HT1080 (cell line): ENCODE measurements around the gene PTPRN2. TPM values are rescaled to one million over a fixed set of nuclear protein-coding genes. Genes with fewer than 3 reads are reported as not detected.

Experiments
- DNase-seq: peaks from one replicate; pipeline ENCODE4 v3.0.0-alpha.2; 2015; ENCODE audit warnings: low read depth
- total RNA-seq: library from RNA; depleted of rRNA; stranded (reverse); fragments of >200 nt; shearing (Covaris generic); gene quantifications from 2 replicates; pipeline ENCODE4 v1.2.3, GENCODE V29; 2014

PTPRN2 gene
- total RNA-seq, 1 experiment from 2014 or later, result 0.31 TPM

DNA sequence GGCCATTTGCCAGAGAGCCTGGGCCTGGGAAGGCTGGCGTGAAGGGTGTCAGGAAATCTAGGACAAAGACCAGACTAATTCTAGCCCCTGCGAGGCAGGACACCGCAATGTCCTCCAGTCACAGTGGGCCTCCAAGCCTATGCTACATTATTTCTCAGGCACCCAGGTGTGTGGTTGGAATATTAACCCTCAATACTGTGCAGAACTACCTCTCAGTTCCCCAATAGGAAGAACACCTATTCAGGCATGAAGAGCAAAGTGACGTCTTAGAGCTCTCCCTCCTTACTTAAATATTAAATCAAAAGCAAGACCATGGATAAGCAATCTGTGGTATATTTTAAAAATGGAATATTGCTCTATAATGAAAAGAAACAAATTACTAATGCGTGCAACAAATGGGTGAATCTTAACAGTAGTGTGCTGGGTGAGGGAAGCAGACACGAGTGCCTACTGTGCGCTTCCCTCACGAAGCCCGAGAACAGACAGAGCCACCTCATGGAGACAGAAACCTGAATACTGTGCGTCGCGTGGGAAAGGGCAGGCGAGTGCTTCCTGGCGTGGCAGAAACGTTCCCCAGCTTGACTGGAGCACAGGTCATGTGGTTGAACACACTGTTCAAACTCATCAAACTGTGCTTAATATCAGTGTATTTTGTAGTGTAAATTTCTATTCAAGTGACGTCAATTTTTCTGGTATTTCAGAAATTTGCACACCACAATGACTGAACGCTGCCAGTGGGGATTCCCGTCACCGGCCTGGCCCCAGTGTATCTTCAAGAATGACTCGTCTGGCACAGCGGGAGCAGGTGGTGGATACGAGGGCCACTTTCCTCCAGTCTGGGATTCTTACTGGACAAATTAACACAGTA, 15.5 kb upstream of the PTPRN2 start:
- no peak for DNase-seq

DNA sequence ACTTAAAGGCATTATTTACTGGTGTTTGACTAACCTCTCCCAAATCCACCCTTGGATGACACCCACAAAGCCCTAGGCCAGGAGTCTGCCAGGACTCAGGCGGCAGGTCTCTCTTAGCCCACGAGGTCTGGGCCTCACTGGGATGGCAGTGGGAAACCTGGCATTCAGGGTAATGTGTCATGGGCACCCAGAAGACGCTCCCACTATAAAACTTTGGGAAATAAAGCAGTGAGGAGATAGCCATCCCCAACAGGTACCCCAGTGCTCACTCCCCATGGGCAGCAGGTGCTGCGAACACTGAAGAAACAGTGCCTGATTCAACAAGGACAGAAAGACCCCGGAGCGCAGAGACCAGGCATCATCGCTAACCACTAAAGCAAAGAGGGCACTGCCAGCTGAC, 14.4 kb upstream of the PTPRN2 start:
- DNase-seq, result no peak

DNA sequence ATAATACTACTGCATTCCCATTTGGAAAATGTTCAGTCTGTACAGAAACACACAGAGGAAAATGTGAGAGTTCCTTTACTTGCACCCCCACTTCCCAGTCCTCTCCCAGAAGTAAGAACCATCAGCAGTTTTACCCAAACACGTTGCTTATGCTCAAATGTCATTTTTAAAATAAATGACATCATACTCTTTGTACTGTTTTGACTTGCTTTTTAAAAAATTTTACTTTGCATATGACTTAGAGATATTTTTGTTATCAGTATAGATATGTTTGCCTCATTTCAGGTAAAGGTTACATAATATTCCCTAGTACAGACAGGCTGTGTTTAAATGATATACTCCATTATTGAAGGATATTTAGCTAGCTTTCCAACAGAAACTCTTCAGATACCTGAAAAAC, 13.5 kb upstream of the PTPRN2 start:
- DNase-seq, result no peak

DNA sequence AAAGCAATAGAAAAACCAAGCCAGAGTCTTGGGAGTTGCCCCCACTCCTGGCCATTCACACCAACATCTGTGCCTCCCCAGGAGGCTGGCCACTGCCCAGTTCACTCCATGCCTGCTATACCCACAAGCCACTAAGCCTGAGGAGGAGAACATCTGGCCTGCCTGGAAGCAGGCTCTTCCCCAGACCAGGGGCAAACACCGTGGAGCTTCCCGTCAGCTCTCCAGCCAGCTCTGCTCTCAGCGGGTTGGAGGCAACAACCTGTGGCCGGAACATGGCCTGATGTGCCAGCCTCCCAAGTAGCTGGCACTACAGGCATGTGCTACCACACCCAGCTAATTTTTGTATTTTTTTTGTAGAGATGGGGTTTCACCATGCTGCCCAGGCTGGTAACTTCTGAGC, 9.1 kb upstream of the PTPRN2 start:
- DNase-seq, result no peak

DNA sequence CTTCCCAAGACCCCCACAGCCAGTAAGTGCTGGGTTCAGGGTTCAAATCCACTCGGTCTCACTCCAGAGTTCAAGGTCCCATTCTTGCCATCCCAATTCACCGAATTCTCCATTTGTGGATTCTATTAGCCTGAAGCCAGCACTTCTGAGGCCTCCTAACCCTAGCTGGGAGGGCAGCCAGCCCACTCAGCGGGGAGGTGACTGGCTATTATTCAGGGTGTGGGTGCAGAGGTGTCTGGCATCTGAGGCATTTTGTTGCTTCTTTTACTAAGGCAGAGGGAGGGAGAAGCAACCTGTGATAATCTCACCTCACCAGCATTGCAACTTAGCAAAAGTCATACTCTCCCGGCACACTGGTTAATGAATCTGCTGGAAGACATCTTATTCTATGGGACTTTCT, 8.7 kb upstream of the PTPRN2 start:
- no peak for DNase-seq

DNA sequence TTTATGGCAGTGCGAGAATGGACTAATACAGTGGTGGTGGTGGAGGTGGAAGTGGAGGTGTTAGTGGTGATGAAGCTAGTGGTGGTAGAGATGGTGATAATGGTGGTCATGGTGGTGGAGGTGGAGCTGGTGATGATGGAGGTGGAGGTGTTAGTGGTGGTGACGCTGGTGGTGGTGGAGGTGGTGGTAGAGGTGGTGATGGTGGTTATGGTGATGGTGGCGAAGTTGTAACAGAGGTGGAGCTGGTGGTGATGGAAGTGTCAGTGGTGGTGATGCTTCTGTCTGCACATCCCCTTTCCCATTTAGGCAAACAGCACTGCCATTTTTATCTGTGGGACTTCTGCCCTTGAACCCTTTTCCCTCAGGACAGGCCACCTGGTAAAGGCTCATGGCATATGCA, 7.4 kb upstream of the PTPRN2 start:
- peak; percentile 51 for DNase-seq

DNA sequence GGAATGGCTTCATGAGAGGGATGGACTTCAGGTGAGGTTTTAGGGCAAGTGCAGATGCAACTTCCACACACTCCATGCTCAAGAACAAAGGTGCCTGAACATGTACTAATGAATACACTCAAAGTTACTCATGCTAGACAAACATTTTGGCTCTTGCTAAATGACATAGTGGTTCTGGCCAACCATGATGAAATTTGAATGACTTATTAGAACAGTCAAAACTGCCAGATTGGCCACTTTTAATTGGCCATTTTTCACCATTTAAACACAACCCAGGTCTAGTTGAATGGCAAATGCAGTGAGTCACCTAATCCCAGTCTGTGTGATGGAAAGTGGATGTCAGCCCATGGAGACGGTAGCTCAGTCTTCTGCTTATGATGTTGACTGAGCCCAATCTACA, 4.9 kb upstream of the PTPRN2 start:
- DNase-seq, result no peak

DNA sequence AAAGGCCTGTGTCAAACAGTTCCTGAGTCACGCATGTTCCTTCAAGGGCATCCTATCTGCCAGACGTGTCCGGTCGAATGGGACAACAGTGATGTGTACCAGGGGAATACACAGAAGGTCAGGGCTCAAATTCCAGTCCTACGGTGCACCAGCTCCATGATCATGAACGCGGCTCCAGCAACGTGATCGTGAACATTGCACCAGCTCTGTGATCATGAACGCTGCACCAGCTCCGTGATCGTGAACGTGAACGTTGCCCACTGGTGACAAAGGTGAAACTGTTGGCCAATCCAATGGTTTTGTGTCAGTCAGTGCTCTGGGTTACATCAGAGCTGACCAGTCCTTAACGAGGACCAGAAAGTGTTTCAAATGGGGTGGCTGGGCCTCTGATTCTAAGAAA, 4.3 kb upstream of the PTPRN2 start:
- no peak for DNase-seq

DNA sequence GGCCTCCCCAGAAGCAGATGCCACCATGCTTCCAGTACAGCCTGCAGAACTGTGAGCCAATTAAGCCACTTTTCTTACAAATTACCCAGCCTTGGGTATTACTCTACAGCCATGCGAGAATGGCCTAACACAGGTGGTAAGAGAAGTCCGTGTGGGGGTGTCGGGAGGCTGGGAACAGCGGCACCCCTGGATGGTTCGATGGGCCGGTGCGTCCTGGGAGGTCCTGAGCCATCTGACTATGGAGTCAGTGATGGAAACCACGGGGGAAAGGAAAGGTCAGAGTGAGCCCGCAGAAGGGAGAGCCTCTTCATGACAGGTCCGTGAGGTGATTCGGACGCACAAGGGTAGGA, 2.5 kb upstream of the PTPRN2 start:
- DNase-seq, result no peak

DNA sequence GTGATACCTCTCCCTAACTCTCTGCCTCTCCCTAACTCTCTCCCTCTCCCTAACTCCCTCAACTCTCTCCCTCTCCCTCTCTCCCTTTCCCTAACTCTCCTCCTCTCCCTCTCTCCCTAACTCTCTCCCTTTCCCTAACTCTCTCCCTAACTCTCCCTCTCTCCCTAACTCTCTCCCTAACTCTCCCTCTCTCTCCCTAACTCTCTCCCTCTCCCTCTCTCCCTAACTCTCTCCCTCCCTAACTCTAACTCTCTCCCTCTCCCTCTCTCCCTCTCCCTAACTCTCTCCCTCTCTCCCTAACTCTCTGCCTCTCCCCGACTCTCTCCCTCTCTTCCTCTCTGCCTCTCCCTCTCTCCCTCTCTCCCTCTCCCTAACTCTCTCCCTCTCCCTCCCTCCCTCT, 2.0 kb upstream of the PTPRN2 start:
- DNase-seq, result no peak

DNA sequence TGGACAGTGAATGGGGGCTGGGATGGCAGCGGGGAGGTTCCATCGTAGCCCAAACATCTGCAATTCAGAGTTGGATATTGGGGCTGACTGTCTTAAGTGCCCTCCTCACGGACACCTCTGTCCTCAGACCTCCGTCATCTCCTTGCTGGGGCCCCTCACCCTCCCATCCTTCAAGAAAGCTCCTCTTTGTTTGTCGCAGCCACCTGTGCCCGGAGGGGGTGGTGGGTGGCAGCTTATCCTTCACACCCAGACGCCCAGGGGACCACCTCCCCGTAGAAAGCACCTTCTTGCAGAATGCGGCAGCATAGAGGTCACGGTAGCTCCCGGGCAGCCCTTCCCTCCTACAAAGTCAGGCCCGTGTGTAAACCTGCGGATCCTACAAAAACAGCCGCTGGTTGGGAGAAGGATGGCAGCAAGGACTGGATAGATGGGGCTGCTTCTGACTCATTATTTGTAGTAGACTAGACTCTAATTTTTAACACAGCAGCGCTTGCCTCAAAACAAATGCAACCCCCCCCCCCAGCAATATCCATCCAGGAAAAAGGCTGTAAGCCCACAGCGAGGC, 1.3 kb upstream of the PTPRN2 start:
- no peak for DNase-seq

DNA sequence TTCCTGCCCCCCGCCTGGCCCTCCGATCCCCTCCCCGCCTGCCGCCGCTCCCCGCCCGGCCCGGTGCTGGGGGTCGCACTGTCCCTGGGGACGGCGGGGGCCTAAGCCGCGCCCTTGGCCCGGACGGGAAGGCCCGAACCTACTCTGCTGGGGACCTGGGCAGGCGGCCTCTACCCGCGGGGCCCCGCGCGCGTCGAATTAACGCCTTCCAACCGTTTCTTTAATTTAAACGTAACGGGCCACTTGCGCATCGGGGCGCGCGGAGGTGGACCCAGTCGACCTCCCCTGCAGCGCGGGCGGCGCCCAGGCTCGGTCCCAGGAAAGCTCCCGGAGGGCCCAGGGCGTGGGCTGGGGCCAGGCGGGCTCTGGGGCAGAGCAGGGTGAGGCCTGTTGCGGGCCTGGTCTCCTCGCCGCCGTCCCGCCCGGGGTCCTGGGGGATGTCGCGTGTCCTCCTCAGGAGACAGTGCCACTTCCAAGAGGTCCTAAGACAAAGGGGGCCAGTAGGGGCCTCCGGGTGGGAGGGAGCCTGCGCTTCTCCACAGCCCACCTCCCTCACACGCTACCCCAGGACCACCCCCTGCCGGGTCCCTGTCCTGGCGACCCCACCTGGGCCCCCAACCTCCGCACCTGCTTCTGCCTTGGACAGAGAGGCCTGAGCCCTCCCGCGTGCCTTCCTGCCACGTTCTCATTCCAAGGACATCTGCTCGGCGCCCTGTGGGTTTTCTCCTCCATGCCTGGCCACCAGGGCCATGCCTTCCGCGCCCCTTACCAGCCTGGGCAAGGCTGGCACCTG, 658 bp upstream of the PTPRN2 start:
- no peak for DNase-seq

DNA sequence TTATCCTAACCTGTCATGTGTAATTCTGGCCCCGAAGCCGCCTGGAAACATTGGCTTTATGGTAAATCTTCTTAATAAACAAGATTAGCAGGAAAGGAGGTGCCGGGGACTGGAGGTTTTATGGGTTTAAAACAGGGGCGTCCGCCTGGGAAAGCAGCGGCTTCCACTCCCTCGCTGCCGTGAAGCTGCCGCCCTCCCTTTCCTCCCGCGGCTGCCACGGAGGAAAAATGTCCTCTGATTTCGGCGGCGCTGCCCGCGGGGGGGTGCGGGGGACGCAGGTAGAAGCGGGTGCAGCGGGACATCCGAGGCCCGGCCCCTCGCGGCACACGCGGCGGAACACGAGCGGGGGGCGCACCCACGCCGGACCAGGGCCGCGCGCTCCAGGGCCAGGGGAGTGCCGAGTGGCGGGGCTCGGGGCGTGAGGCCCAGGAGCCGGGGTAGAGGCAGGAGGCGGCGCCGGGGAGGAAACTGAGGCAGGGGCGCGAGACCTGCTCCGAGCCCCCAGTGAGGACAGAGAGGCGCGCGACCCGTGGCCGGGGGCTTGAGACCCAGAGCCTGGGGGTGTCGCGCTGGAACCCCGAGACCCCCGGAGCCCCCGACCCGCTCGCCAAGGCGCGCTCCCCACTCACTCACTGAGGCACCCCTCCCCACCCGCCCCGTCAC, 993 bp downstream of the PTPRN2 start:
- DNase-seq, result no peak

DNA sequence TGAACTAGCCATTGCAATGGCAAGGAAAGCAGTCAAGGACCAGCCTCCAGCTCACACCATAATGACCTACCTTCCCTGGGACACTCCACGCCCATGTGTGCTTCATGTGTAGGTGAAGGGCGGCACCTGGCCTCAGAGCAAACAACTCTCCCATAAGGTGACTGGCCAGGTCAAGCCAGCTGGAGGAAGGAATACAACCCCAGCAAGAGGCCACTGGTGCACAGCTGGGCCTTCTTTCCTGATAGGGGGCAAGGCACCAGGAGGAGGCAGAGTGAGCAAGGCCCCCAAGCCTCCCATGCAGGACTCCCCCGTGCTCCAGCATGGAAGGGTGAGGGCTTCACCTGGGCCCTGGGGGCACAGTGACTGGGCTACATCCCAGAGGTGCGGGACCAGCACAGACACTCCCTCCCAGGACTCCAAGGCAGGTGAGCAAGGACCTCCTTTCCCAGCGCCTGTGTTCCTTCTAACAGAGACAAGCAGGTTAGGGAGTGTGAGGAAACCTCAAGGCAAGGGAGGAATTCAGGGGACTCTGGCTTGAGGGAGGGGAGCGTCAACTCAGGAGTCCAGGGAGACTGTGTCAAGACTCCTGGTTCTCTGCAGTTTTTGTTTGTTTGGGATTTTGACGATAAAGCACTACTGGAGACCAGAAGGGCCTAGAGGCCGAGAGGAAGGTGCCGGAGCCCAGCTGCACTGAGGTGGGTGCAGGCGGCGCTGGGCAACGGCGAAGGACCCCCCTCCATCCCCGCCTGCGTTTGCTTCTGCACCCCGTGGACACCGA, 1.7 kb downstream of the PTPRN2 start:
- no peak for DNase-seq

DNA sequence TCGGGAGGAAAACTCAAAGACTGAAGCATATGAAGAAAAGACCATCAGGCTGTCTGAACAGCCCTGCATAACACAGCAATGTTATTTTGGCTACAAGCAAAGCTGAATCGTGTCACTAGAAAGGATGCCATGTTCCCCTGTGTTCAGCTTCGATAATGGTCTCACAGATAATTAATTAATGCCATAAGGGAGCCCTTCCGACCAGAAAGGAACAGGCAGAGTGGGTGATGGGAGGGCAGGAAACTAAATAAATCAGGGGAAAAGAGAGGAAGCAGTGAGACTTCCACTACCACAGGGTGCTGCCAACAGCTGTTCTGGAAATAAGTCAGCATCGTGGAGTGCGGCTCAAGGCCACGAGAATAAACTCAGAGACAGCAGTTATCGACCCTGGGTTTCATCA, 3.2 kb downstream of the PTPRN2 start:
- no peak for DNase-seq

DNA sequence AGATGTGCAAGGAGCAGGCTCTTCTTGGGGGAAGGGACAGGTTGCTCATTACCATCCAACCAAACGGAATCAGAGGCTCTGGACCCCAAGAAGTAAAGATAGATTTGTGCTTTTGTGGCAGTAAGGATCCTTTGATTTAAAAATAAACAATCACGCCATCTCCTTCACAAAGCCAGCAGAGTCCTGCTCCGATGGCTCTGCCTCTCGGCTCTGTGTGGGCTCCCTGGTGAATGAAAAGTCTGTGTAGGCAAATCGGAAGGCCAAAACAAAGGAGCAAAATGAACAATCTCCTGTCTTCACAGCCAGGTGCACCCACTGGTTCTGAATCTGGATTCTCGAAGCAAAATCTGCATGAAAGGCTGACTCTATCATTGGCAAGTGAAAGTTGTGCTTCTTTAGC, 3.8 kb downstream of the PTPRN2 start:
- DNase-seq, result no peak

DNA sequence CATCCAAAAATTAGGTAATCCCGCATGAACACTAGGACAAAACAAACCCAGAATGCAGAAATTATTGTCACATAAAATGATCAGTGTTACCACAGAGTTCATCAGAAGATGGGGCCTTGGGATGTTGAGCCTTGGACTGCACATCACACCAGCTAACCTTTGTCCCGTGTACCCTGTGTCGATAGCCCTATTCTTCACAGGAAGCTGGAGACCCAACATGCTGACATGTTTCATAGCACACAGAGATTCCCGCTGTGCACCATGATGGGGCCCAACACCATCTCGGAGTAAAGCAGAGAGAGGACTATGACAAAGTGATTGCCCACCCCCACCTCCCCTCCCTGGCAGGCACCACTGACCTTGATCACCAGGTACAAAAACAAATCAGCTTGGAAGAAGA, 4.5 kb downstream of the PTPRN2 start:
- no peak for DNase-seq

DNA sequence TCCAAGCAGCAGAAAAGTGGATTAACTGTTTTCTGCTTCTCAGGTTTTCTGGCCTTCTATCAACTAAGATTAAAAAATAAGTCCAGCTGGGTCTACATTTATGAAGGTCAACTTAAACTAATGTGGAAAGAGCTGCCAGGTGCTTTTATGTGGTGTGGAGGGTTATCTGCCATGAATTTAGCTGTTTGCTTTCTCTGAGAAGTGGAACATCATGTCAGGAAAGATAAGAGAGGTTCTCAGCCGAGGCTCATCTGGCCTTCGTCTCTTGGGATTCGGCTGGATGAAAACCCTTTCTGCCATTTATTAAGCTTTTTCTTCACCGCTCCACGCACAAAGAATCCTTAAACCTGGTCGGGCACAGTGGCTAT, 5.5 kb downstream of the PTPRN2 start:
- DNase-seq, result no peak

DNA sequence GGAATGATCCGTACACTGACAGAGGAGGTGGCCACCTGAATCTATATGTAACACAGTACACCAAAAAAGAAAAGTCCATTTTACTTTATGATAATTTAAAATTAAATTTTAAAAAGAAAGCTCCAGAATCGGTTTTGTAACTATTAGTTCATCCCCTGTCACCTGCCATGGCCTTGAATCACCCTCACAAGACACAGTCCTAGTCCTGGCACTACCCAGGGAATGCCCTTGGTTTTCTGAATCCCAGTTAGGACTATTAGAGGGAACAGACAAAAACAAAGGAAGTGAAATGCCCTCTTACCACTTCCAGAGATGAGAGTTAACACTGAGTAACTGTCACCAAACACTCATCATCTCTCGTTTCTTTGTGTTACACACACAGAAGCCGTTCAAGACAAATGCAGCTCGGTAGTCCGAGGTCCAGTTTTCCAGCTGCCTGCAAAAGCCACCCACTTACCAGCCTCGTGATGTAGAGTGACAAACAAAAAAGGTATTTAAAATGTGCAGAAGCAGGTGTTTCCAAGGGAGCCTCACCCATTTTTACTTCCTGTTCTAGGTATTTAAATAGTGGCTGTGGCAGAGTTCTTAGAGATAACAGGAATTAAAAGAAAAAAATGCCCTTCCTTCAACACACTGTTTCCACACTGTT, 6.1 kb downstream of the PTPRN2 start:
- DNase-seq, result no peak
